HS-27A (cell line): ENCODE measurements around the gene GRM1.

Experiments used
- DNase-seq: peaks from one replicate; pipeline ENCODE4 v3.0.0-alpha.2; 2012; ENCODE audit warnings: low read depth, missing footprints

GRM1 gene

GRCh38 chr6:146097586-146097985 lies 68.7 kb downstream of the GRM1 start:
- DNase-seq, result no peak

- DNase-seq, result no peak
Observed at GRCh38 chr6:146100776-146101175, 71.9 kb downstream of the GRM1 start.

- no peak for DNase-seq
Observed at GRCh38 chr6:146103416-146104072, 74.7 kb downstream of the GRM1 start.

GRCh38 chr6:146106532-146106931 lies 77.7 kb downstream of the GRM1 start:
- no peak for DNase-seq

- DNase-seq, result no peak
Observed at GRCh38 chr6:146110990-146111389, 82.1 kb downstream of the GRM1 start.

- no peak for DNase-seq
Observed at GRCh38 chr6:146111881-146112450, 83.1 kb downstream of the GRM1 start.

- DNase-seq, result no peak
Observed at GRCh38 chr6:146113084-146113623, 84.3 kb downstream of the GRM1 start.

GRCh38 chr6:146123616-146124015 lies 94.8 kb downstream of the GRM1 start:
- no peak for DNase-seq

- no peak for DNase-seq
Observed at GRCh38 chr6:146127447-146128215, 98.8 kb downstream of the GRM1 start.

- no peak for DNase-seq
Observed at GRCh38 chr6:146133866-146134265, 105.0 kb downstream of the GRM1 start.

- no peak for DNase-seq
Observed at GRCh38 chr6:146135167-146135566, 106.3 kb downstream of the GRM1 start.

GRCh38 chr6:146146836-146147235 lies 118.0 kb downstream of the GRM1 start:
- DNase-seq, result no peak

GRCh38 chr6:146149770-146150169 lies 120.9 kb downstream of the GRM1 start:
- DNase-seq, result no peak

- DNase-seq, result no peak
Observed at GRCh38 chr6:146153040-146153758, 124.3 kb downstream of the GRM1 start.

GRCh38 chr6:146154197-146154596 lies 125.3 kb downstream of the GRM1 start:
- DNase-seq, result no peak

GRCh38 chr6:146161664-146162063 lies 132.8 kb downstream of the GRM1 start:
- no peak for DNase-seq

- no peak for DNase-seq
Observed at GRCh38 chr6:146169872-146170271, 141.0 kb downstream of the GRM1 start.

- DNase-seq, result no peak
Observed at GRCh38 chr6:146177785-146178184, 148.9 kb downstream of the GRM1 start.

- no peak for DNase-seq
Observed at GRCh38 chr6:146183831-146184230, 155.0 kb downstream of the GRM1 start.

GRCh38 chr6:146184701-146185100 lies 155.8 kb downstream of the GRM1 start:
- DNase-seq, result no peak

- DNase-seq, result no peak
Observed at GRCh38 chr6:146189131-146189530, 160.3 kb downstream of the GRM1 start.

GRCh38 chr6:146190581-146190980 lies 161.7 kb downstream of the GRM1 start:
- no peak for DNase-seq
